KMS-11 (cell line): Measurements from ENCODE around the gene OOSP1.

Source experiments
- H2AFZ ChIP-seq: fragments of 200-600 bp; sonication (generic); 2 replicates; pipeline ENCODE4 v1.6.1; 2016; ENCODE audit warnings: antibody characterized with exemption, mixed run types, low read depth
- H3K27ac ChIP-seq: fragments of 200-600 bp; sonication (generic); 2 replicates; pipeline ENCODE4 v1.6.1; 2016; ENCODE audit warnings: mild to moderate bottlenecking, mixed run types
- H3K27me3 ChIP-seq: fragments of 200-600 bp; sonication (generic); 2 replicates; pipeline ENCODE4 v1.6.1; 2017; ENCODE audit warnings: mild to moderate bottlenecking, low read depth, mixed run types, moderate library complexity; ENCODE audit not compliant: insufficient read depth
- H3K36me3 ChIP-seq: fragments of 200-600 bp; sonication (generic); 2 replicates; pipeline ENCODE4 v1.6.1; 2017; ENCODE audit warnings: mild to moderate bottlenecking, mixed run types; ENCODE audit not compliant: insufficient read depth
- H3K4me1 ChIP-seq: fragments of 200-600 bp; sonication (generic); 2 replicates; pipeline ENCODE4 v1.6.1; 2016; ENCODE audit warnings: mild to moderate bottlenecking, low read depth, mixed run types; ENCODE audit not compliant: poor library complexity, severe bottlenecking
- H3K4me2 ChIP-seq: fragments of 200-600 bp; sonication (generic); 2 replicates; pipeline ENCODE4 v1.7.0; 2016; ENCODE audit warnings: mild to moderate bottlenecking, mixed run types
- H3K4me3 ChIP-seq: fragments of 200-600 bp; sonication (generic); IDR thresholded peaks from 2 replicates; pipeline ENCODE4 v1.6.1; 2017; ENCODE audit warnings: low read depth, low read length, mixed read lengths; ENCODE audit not compliant: insufficient read depth
- H3K79me2 ChIP-seq: fragments of 200-600 bp; sonication (generic); 2 replicates; pipeline ENCODE4 v1.6.1; 2016; ENCODE audit warnings: low read depth, mixed run types; ENCODE audit not compliant: insufficient read depth
- H3K9ac ChIP-seq: fragments of 200-600 bp; sonication (generic); 2 replicates; pipeline ENCODE4 v1.6.1; 2016; ENCODE audit warnings: mild to moderate bottlenecking, mixed run types
- H4K20me1 ChIP-seq: fragments of 200-600 bp; sonication (generic); 2 replicates; pipeline ENCODE4 v1.6.1; 2016; ENCODE audit warnings: mild to moderate bottlenecking, mixed run types; ENCODE audit not compliant: insufficient read depth
- TF ChIP-seq, protein P1 (sequence below): fragments of 200-600 bp; sonication (generic); conservative IDR thresholded peaks from 2 replicates; pipeline ENCODE4 v1.6.1; 2017; ENCODE audit warnings: low read depth, mild to moderate bottlenecking, antibody characterized with exemption, low read length, moderate library complexity, mixed read lengths

The OOSP1 gene, protein sequence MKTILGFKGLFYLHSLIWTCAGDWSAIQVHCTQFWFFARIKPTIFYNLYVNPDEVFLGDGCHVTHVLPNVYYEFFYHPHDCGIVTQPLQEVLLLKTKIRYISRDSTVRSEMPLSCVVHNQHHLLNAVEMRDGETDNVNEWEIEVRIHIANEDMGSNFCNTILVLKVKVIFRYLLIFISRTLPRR

DNA sequence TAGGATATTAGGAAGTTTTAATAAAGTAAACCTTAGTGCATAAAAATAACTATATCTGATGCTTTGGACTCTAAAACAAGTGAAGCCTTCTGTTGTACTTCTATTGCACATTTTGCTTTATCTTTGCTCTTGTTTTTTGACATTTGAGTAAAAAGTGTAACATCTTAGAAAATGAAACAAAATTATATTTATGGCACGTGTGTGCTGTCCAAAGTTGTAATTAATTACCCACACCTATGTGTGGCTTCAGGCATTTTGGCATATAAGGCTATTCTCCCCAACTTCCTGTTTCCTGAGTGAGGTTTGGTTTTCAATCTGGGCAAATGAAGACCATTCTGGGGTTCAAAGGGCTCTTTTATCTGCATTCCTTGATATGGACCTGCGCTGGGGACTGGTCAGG is at the start of gene OOSP1:
Gene OOSP1 (plus strand): TSS at position 301 of the 400 bp plus-strand sequence. CDS start 23 bp downstream, at position 324.
- H3K4me3 ChIP-seq = no peak within 1 kb of the TSS
- H3K27me3 ChIP-seq = no peaks in the 10 kb centered on the region
- no peak within 1 kb of the TSS for H3K27ac ChIP-seq
- H3K9ac ChIP-seq = no peak within 1 kb of the TSS
- H3K4me2 ChIP-seq = no peak within 1 kb of the TSS
- H3K4me1 ChIP-seq = no peaks in the 10 kb centered on the region
- H4K20me1 ChIP-seq = no peaks in the 10 kb centered on the region
- no peak within 1 kb of the TSS for H2AFZ ChIP-seq
- no peaks in the 10 kb centered on the region for H3K36me3 ChIP-seq
- TF ChIP-seq, protein P1, sequence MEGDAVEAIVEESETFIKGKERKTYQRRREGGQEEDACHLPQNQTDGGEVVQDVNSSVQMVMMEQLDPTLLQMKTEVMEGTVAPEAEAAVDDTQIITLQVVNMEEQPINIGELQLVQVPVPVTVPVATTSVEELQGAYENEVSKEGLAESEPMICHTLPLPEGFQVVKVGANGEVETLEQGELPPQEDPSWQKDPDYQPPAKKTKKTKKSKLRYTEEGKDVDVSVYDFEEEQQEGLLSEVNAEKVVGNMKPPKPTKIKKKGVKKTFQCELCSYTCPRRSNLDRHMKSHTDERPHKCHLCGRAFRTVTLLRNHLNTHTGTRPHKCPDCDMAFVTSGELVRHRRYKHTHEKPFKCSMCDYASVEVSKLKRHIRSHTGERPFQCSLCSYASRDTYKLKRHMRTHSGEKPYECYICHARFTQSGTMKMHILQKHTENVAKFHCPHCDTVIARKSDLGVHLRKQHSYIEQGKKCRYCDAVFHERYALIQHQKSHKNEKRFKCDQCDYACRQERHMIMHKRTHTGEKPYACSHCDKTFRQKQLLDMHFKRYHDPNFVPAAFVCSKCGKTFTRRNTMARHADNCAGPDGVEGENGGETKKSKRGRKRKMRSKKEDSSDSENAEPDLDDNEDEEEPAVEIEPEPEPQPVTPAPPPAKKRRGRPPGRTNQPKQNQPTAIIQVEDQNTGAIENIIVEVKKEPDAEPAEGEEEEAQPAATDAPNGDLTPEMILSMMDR = no peak
- no peaks in the 10 kb centered on the region for H3K79me2 ChIP-seq

DNA sequence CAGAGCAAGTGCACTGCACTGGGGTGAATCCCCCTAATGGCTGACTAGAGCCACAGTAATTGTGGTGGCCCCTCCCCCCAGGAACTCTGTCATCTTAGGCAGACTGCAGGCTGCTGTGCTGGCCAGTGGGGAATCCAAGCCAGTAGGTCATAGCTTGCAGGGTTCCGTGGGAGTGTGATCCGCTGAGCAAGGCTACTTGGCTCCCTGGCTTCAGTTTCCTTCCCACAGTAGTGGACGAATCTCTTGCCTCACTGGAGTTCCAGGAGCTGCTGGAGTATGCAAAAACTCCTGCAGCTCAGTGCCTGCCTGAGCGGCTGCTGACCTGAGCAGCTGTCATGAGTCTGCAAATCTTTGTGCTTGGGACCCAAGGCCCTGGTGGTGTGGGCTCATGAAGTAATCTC is 46.5 kb upstream of the OOSP1 start:
- Histone ChIP-seq H3K36me3 (no peaks in the 10 kb centered on the region), H4K20me1 (no peaks in the 10 kb centered on the region), H3K79me2 (no peaks in the 10 kb centered on the region), H3K27ac (no peak overlapping the region), H3K4me2 (no peak overlapping the region), H2AFZ (no peak overlapping the region), H3K27me3 (no peaks in the 10 kb centered on the region), H3K9ac (no peak overlapping the region), H3K4me1 (no peaks in the 10 kb centered on the region), H3K4me3 (no peak overlapping the region)
- TF ChIP-seq, protein P1 = no peak

DNA sequence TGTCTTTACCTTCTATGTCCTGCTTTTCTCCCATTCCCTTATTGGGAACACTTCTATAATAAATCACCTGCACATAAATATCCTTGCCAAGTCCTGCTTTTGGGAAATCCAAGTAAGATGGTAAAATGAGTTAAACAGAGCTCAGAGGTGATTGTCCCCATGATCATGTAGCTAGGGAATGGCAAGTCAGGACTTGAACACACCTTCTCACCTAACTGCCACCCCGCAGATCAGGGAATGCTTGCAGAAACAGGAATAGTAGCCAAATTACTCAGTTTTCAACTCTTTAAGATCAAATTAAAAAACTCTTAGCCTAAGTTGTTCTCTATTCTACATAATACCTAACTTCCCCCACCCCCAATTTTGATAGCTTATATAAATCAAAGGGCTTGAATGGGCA is 43.6 kb upstream of the OOSP1 start:
- Histone ChIP-seq H3K4me3 (no peak overlapping the region), H3K4me2 (no peak overlapping the region), H3K9ac (no peak overlapping the region), H4K20me1 (no peaks in the 10 kb centered on the region), H3K79me2 (no peaks in the 10 kb centered on the region), H3K36me3 (no peaks in the 10 kb centered on the region), H3K4me1 (no peaks in the 10 kb centered on the region), H3K27me3 (no peaks in the 10 kb centered on the region), H2AFZ (no peak overlapping the region), H3K27ac (no peak overlapping the region)
- TF ChIP-seq, protein P1 = no peak

DNA sequence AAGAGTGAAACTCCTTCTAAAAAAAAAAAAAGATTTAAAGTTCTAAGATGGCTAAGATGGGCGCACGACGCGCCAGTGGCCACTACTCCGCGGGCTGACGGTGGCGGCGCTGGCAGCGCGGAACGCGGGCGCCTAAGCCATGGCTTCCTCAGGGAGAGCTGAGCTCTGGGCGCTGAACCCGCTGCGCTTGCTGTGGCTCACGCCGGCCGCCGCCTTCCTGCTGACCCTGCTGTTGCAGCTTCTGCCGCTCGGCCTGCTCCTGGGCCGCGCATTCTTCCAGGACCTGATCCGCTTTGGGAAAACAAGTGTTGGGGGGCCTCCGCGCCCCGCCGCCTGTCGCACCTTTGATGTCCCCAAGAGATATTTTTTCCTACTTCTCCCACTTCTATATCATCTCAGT is 40.2 kb upstream of the OOSP1 start:
- Histone ChIP-seq H3K4me3 (no peak overlapping the region), H3K4me1 (no peaks in the 10 kb centered on the region), H3K36me3 (no peaks in the 10 kb centered on the region), H4K20me1 (no peaks in the 10 kb centered on the region), H3K79me2 (no peaks in the 10 kb centered on the region), H3K27me3 (no peaks in the 10 kb centered on the region), H2AFZ (no peak overlapping the region), H3K4me2 (no peak overlapping the region), H3K27ac (no peak overlapping the region), H3K9ac (no peak overlapping the region)
- TF ChIP-seq, protein P1 = no peak
